HepG2 (cell line): ENCODE measurements around the gene JAKMIP2. TPM values are rescaled to one million over a fixed set of nuclear protein-coding genes. Genes with fewer than 3 reads are reported as not detected.

Experiments used
- FOXA1 ChIP-seq, 2 experiments: fragments of 450-650 bp in 1 of 2; sonication (generic) in 1 of 2; formaldehyde crosslinking in 1 of 2; IDR thresholded peaks; 2 replicates each; pipeline versions ENCODE4 v1.4.0 to v1.6.1; 2016 to 2020; ENCODE audit warnings: missing genetic modification reagents in 1 of 2
- HNF4A ChIP-seq: sonication (generic); formaldehyde crosslinking; IDR thresholded peaks from 2 replicates; pipeline ENCODE4 v1.4.0; 2020; ENCODE audit warnings: missing genetic modification reagents
- IRF1 ChIP-seq: sonication (generic); formaldehyde crosslinking; IDR thresholded peaks from 2 replicates; pipeline ENCODE4 v1.4.0; 2020; ENCODE audit warnings: low read depth, mild to moderate bottlenecking, missing genetic modification reagents
- MEF2D ChIP-seq: sonication (generic); formaldehyde crosslinking; IDR thresholded peaks from 2 replicates; pipeline ENCODE4 v1.5.1; 2020; ENCODE audit warnings: mild to moderate bottlenecking, missing genetic modification reagents
- MLXIP ChIP-seq: sonication (generic); formaldehyde crosslinking; IDR thresholded peaks from 2 replicates; pipeline ENCODE4 v1.9.0; 2021; ENCODE audit warnings: missing genetic modification reagents, borderline replicate concordance
- NFIC ChIP-seq: IDR thresholded peaks from 2 replicates; pipeline ENCODE4 v1.6.1; 2012; ENCODE audit warnings: mild to moderate bottlenecking, low read length, inconsistent platforms
- NR2F2 ChIP-seq: IDR thresholded peaks from 2 replicates; pipeline ENCODE4 v1.6.1; 2012; ENCODE audit warnings: low read depth, inconsistent platforms, borderline replicate concordance
- PCBP1 ChIP-seq: fragments of 200-400 bp; formaldehyde crosslinking; IDR thresholded peaks from 2 replicates; pipeline ENCODE4 v1.6.1; 2017; ENCODE audit warnings: mild to moderate bottlenecking, low read depth, low read length, borderline replicate concordance
- PLRG1 ChIP-seq: fragments of 450-650 bp; conservative IDR thresholded peaks from 2 replicates; pipeline ENCODE4 v1.6.1; 2016
- SCMH1 ChIP-seq: sonication (generic); formaldehyde crosslinking; IDR thresholded peaks from 2 replicates; pipeline ENCODE4 v1.9.0; 2021; ENCODE audit warnings: missing genetic modification reagents, mild to moderate bottlenecking, borderline replicate concordance
- TAF1 ChIP-seq: sonication (generic); formaldehyde crosslinking; IDR thresholded peaks from 2 replicates; pipeline ENCODE4 v1.4.0; 2020; ENCODE audit warnings: missing genetic modification reagents
- ZKSCAN8 ChIP-seq: IDR thresholded peaks from 2 replicates; pipeline ENCODE4 v1.6.1; 2016; ENCODE audit warnings: borderline replicate concordance, missing genetic modification reagents, missing compliant biosample characterization
- ZNF468 ChIP-seq: sonication (generic); formaldehyde crosslinking; IDR thresholded peaks from 2 replicates; pipeline ENCODE4 v1.8.0; 2022; ENCODE audit warnings: mild to moderate bottlenecking, moderate library complexity, missing genetic modification reagents
- ZNF562 ChIP-seq: sonication (generic); formaldehyde crosslinking; IDR thresholded peaks from 2 replicates; pipeline ENCODE4 v1.8.0; 2022; ENCODE audit warnings: missing genetic modification reagents, borderline replicate concordance
- ZNF564 ChIP-seq: sonication (generic); formaldehyde crosslinking; IDR thresholded peaks from 2 replicates; pipeline ENCODE4 v1.8.1; 2023; ENCODE audit warnings: mild to moderate bottlenecking, missing genetic modification reagents
- ZNF567 ChIP-seq: sonication (generic); formaldehyde crosslinking; IDR thresholded peaks from 2 replicates; pipeline ENCODE4 v1.8.1; 2023; ENCODE audit warnings: mild to moderate bottlenecking, missing genetic modification reagents, borderline replicate concordance
- ZNF891 ChIP-seq: sonication (generic); formaldehyde crosslinking; IDR thresholded peaks from 2 replicates; pipeline ENCODE4 v1.5.0; 2020; ENCODE audit warnings: mild to moderate bottlenecking, missing genetic modification reagents
- polyA plus RNA-seq, 8 experiments: library from polyadenylated mRNA; depleted of rRNA in 3 of 8; stranded (reverse) in 7 of 8; unstranded in 1 of 8; fragments of >200 nt; fragmentation: Illumina TruSeq in 4 of 8; extraction: Trizol in 4 of 8; gene quantifications; 2 replicates each; pipeline versions ENCODE4 v1.2.1 to v1.2.3, GENCODE V29; 2011 to 2016; ENCODE audit warnings: low read depth in 4 of 8, missing spikeins in 1 of 8, mixed read lengths in 1 of 8; ENCODE audit not compliant: insufficient read depth in 1 of 8
- total RNA-seq, 5 experiments: library from RNA; depleted of rRNA; stranded (reverse); fragments of >200 nt; fragmentation: Illumina TruSeq; extraction: Trizol; gene quantifications; 2 replicates each; pipeline ENCODE4 v1.2.3, GENCODE V29; 2016; ENCODE audit warnings: low read depth in 1 of 5
- TF ChIP-seq, protein P1 (sequence below): IDR thresholded peaks from 2 replicates; pipeline ENCODE4 v1.4.0; 2020; ENCODE audit warnings: mild to moderate bottlenecking, missing genetic modification reagents
- TF ChIP-seq, protein P2 (sequence below): sonication (generic); formaldehyde crosslinking; conservative IDR thresholded peaks from 2 replicates; pipeline ENCODE4 v1.4.0; 2020; ENCODE audit warnings: mild to moderate bottlenecking, missing genetic modification reagents, moderate library complexity

Gene JAKMIP2
- total and polyA plus RNA-seq, 2 of the 13 experiments (the other 11 are each of a cell fraction or from before 2014, with no cell fraction given) = 0.04 to 2.1 TPM

DNA sequence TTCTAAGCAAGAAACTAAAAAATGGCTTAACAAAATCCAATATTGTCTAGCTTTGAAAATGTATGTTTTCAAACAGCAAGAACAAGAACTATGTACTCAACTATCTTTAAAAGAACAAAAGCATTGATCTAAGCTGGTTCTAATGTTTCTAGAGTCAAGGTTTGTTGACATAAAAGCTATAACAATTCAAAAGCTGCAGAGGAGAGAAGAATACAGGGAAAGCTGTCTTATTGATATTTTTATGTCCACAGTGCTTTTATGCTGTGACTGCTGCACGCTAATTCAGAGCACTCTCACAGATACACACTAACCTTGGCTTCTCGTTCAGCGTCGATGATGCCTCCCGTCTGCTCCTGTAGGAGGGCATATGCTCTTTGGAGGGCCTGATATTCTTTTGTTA lies 143.2 kb downstream of the JAKMIP2 start (continued):
- TF ChIP-seq, protein P1, sequence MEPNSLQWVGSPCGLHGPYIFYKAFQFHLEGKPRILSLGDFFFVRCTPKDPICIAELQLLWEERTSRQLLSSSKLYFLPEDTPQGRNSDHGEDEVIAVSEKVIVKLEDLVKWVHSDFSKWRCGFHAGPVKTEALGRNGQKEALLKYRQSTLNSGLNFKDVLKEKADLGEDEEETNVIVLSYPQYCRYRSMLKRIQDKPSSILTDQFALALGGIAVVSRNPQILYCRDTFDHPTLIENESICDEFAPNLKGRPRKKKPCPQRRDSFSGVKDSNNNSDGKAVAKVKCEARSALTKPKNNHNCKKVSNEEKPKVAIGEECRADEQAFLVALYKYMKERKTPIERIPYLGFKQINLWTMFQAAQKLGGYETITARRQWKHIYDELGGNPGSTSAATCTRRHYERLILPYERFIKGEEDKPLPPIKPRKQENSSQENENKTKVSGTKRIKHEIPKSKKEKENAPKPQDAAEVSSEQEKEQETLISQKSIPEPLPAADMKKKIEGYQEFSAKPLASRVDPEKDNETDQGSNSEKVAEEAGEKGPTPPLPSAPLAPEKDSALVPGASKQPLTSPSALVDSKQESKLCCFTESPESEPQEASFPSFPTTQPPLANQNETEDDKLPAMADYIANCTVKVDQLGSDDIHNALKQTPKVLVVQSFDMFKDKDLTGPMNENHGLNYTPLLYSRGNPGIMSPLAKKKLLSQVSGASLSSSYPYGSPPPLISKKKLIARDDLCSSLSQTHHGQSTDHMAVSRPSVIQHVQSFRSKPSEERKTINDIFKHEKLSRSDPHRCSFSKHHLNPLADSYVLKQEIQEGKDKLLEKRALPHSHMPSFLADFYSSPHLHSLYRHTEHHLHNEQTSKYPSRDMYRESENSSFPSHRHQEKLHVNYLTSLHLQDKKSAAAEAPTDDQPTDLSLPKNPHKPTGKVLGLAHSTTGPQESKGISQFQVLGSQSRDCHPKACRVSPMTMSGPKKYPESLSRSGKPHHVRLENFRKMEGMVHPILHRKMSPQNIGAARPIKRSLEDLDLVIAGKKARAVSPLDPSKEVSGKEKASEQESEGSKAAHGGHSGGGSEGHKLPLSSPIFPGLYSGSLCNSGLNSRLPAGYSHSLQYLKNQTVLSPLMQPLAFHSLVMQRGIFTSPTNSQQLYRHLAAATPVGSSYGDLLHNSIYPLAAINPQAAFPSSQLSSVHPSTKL (CRISPR knock-in tag) = peak; percentile 88
- TF ChIP-seq HNF4A (CRISPR knock-in tag) (peak; percentile 30; the same call in 1 of the 2 replicates), ZNF564 (CRISPR knock-in tag) (no peak), ZNF562 (CRISPR knock-in tag) (no peak), ZNF891 (CRISPR knock-in tag) (no peak), ZKSCAN8 (CRISPR knock-in tag) (peak; percentile 97), PLRG1 (no peak), IRF1 (CRISPR knock-in tag) (no peak), TAF1 (no peak), ZNF567 (CRISPR knock-in tag) (no peak), PCBP1 (no peak), MLXIP (CRISPR knock-in tag) (no peak), SCMH1 (no peak), FOXA1 (IDR thresholded peaks at IDR 0.05) (peak; percentile 39; the same call in 1 of the 2 replicates), FOXA1 (CRISPR knock-in tag; IDR thresholded peaks at IDR 0.05) (peak; percentile 17; the same call in 1 of the 2 replicates), NFIC (peak; percentile 80; the same call in 1 of the 2 replicates), MEF2D (CRISPR knock-in tag) (no peak), NR2F2 (peak; percentile 51), ZNF468 (CRISPR knock-in tag) (no peak)
- TF ChIP-seq, protein P2, sequence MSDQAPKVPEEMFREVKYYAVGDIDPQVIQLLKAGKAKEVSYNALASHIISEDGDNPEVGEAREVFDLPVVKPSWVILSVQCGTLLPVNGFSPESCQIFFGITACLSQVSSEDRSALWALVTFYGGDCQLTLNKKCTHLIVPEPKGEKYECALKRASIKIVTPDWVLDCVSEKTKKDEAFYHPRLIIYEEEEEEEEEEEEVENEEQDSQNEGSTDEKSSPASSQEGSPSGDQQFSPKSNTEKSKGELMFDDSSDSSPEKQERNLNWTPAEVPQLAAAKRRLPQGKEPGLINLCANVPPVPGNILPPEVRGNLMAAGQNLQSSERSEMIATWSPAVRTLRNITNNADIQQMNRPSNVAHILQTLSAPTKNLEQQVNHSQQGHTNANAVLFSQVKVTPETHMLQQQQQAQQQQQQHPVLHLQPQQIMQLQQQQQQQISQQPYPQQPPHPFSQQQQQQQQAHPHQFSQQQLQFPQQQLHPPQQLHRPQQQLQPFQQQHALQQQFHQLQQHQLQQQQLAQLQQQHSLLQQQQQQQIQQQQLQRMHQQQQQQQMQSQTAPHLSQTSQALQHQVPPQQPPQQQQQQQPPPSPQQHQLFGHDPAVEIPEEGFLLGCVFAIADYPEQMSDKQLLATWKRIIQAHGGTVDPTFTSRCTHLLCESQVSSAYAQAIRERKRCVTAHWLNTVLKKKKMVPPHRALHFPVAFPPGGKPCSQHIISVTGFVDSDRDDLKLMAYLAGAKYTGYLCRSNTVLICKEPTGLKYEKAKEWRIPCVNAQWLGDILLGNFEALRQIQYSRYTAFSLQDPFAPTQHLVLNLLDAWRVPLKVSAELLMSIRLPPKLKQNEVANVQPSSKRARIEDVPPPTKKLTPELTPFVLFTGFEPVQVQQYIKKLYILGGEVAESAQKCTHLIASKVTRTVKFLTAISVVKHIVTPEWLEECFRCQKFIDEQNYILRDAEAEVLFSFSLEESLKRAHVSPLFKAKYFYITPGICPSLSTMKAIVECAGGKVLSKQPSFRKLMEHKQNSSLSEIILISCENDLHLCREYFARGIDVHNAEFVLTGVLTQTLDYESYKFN = peak; percentile 76
